GM21447 (cell line): ENCODE measurements around the gene TARS3.
"Not testable (repeated sequence)": the region's sequence is repeated elsewhere in the genome, so short reads cannot be mapped to it uniquely, and the experiment has no call there.

Experiments
- ATAC-seq: cut with Tn5 transposase; IDR thresholded peaks from one replicate; pipeline ENCODE4 v1.9.1; 2021; ENCODE audit not compliant: unreplicated experiment

TARS3 gene

GRCh38 chr15:101723874-101724674, at the start of gene TARS3:
TSS of gene TARS3 (minus strand) at chr15:101724473. CDS start at chr15:101724387, 86 bp downstream.
- ATAC-seq, result peak; percentile 80

GRCh38 chr15:101773496-101774100, 49.3 kb upstream of the TARS3 start:
- no peak for ATAC-seq

GRCh38 chr15:101772921-101773320, 48.6 kb upstream of the TARS3 start:
- ATAC-seq, result no peak

- not testable (repeated sequence) for ATAC-seq
These were observed 42.9 kb upstream of the TARS3 start for GRCh38 chr15:101767083-101767640.

- ATAC-seq, result no peak
These were observed 41.6 kb upstream of the TARS3 start for GRCh38 chr15:101765772-101766456.

- not testable (repeated sequence) for ATAC-seq
These were observed 41.0 kb upstream of the TARS3 start for GRCh38 chr15:101765340-101765671.

- not testable (repeated sequence) for ATAC-seq
These were observed 40.5 kb upstream of the TARS3 start for GRCh38 chr15:101764669-101765339.

GRCh38 chr15:101746716-101747082, 22.4 kb upstream of the TARS3 start:
- peak; percentile 48 for ATAC-seq

GRCh38 chr15:101734837-101735236, 10.6 kb upstream of the TARS3 start:
- ATAC-seq, result not testable (repeated sequence)

- ATAC-seq, result no peak
These were observed 9.3 kb upstream of the TARS3 start for GRCh38 chr15:101733545-101733944.

- no peak for ATAC-seq
These were observed 8.5 kb upstream of the TARS3 start for GRCh38 chr15:101732772-101733171.

GRCh38 chr15:101731746-101732145, 7.5 kb upstream of the TARS3 start:
- ATAC-seq, result no peak

GRCh38 chr15:101727186-101727585, 2.9 kb upstream of the TARS3 start:
- ATAC-seq, result no peak

GRCh38 chr15:101725073-101725472, 800 bp upstream of the TARS3 start:
- ATAC-seq, result no peak

GRCh38 chr15:101724675-101725005, 367 bp upstream of the TARS3 start:
- ATAC-seq, result no peak

GRCh38 chr15:101723171-101723873, 951 bp downstream of the TARS3 start:
- ATAC-seq, result peak; percentile 53

- ATAC-seq, result no peak
These were observed 5.4 kb downstream of the TARS3 start for GRCh38 chr15:101718896-101719295.

GRCh38 chr15:101712078-101712477, 12.2 kb downstream of the TARS3 start:
- no peak for ATAC-seq

- ATAC-seq, result no peak
These were observed 13.5 kb downstream of the TARS3 start for GRCh38 chr15:101710806-101711205.

GRCh38 chr15:101709466-101709865, 14.8 kb downstream of the TARS3 start:
- no peak for ATAC-seq

GRCh38 chr15:101707983-101708382, 16.3 kb downstream of the TARS3 start:
- ATAC-seq, result no peak
